22Rv1 (cell line): ENCODE data around the gene NDUFB8.

Experiments
- ZFX ChIP-seq: fragments of 450-650 bp; IDR thresholded peaks from 2 replicates; pipeline ENCODE4 v1.6.1; 2017; ENCODE audit warnings: antibody characterized with exemption, borderline replicate concordance
- TF ChIP-seq, protein P1 (sequence below): fragments of 450-650 bp; IDR thresholded peaks from 2 replicates; pipeline ENCODE4 v1.5.1; 2017; ENCODE audit warnings: mild to moderate bottlenecking

DNA sequence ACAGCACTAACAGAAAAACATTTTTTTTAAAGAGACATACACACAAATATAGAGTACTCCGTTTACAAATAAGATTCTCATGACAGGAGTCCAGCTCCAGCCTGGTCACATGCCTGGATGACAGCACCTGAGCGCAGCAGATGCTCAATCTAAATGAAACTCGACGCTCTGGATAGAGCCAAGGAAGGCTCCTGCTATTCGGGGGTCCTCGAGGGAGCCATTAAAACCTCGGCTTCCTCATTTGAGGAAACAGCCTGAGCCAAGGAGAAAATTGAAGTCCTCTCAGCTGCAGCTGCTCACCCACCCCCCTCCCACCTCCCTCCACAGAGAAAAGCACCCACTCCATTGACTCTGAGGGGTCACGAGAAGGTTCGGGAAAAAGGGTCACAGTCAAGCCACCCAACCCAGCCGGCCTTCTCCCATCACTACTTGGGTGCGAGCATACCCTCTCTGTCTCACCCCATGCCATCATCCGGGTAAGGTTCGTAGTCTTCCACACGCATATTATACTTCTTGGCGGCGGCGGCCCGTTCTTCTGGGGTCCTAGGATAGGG is 673 bp downstream of the NDUFB8 start:
- TF ChIP-seq, protein P1, sequence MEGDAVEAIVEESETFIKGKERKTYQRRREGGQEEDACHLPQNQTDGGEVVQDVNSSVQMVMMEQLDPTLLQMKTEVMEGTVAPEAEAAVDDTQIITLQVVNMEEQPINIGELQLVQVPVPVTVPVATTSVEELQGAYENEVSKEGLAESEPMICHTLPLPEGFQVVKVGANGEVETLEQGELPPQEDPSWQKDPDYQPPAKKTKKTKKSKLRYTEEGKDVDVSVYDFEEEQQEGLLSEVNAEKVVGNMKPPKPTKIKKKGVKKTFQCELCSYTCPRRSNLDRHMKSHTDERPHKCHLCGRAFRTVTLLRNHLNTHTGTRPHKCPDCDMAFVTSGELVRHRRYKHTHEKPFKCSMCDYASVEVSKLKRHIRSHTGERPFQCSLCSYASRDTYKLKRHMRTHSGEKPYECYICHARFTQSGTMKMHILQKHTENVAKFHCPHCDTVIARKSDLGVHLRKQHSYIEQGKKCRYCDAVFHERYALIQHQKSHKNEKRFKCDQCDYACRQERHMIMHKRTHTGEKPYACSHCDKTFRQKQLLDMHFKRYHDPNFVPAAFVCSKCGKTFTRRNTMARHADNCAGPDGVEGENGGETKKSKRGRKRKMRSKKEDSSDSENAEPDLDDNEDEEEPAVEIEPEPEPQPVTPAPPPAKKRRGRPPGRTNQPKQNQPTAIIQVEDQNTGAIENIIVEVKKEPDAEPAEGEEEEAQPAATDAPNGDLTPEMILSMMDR, result no peak
- TF ChIP-seq ZFX, result no peak
